PC-9 (cell line): ENCODE data around the gene ZNF512B.

ENCODE experiments used
- CTCF ChIP-seq: fragments of 200-600 bp; sonication (generic); conservative IDR thresholded peaks from 2 replicates; pipeline ENCODE4 v1.6.1; 2017; ENCODE audit warnings: mixed run types, antibody characterized with exemption, mild to moderate bottlenecking, moderate library complexity
- EZH2 ChIP-seq: fragments of 200-600 bp; sonication (generic); IDR thresholded peaks from 2 replicates; pipeline ENCODE4 v1.8.0; 2017; ENCODE audit warnings: antibody characterized with exemption, low read depth

GRCh38 chr20:63957004-63957689 lies 12.6 kb downstream of the ZNF512B start:
- TF ChIP-seq EZH2 (no peak), CTCF (no peak; the same call in 1 of the 2 replicates)
